Activated CD4-positive, alpha-beta T cell treated with anti-CD3 and anti-CD28 coated beads, Interleukin-2, amount 10 ng/mL, durations not matched to agents 24 days and 14 days (primary cell): ENCODE measurements around the gene GBF1. TPM values are rescaled to one million over a fixed set of nuclear protein-coding genes. Genes with fewer than 3 reads are reported as not detected.

Experiments used
- DNase-seq: peaks from one replicate; pipeline ENCODE4 v3.0.0; 2022
- H3K27ac Mint-ChIP-seq: one replicate; pipeline ENCODE4 v1.8.0; 2022; ENCODE audit warnings: mild to moderate bottlenecking, mixed read lengths
- H3K27me3 Mint-ChIP-seq: one replicate; pipeline ENCODE4 v1.8.0; 2022; ENCODE audit warnings: mixed read lengths
- H3K36me3 Mint-ChIP-seq: one replicate; pipeline ENCODE4 v1.8.0; 2022; ENCODE audit warnings: low read depth, mild to moderate bottlenecking, mixed read lengths
- H3K4me1 Mint-ChIP-seq: one replicate; pipeline ENCODE4 v1.8.0; 2021; ENCODE audit warnings: mixed read lengths
- H3K4me3 Mint-ChIP-seq: one replicate; pipeline ENCODE4 v1.8.0; 2022; ENCODE audit warnings: mild to moderate bottlenecking, moderate library complexity, mixed read lengths
- H3K9me3 Mint-ChIP-seq: one replicate; pipeline ENCODE4 v1.8.0; 2021; ENCODE audit warnings: mixed read lengths
- intact Hi-C: fragments of 100-400 bp; cut with micrococcal nuclease; formaldehyde crosslinking; loops from one replicate; pipeline ENCODE4 v1.15.1; 2023
- total RNA-seq: library from RNA; stranded (reverse); gene quantifications from 2 replicates; pipeline ENCODE4 v1.2.3, GENCODE V29; 2022

GBF1 gene
- total RNA-seq, 1 donor from 2014 or later = 47.7 TPM

- Mint-ChIP-seq H3K4me3 (no peak overlapping the region), H3K27ac (no peak overlapping the region), H3K4me1 (peaks cover 32% of the 10 kb centered on the region), H3K9me3 (no peaks in the 10 kb centered on the region), H3K27me3 (peaks cover 38% of the 10 kb centered on the region), H3K36me3 (peaks cover 1% of the 10 kb centered on the region)
- intact Hi-C loops = no loop called here
- DNase-seq = no peak
These were observed 169.4 kb downstream of the GBF1 start for GRCh38 chr10:102414749-102415148.

- no peak for DNase-seq
- H3K4me3 Mint-ChIP-seq = no peak overlapping the region
- H3K27me3 Mint-ChIP-seq = peaks cover 31% of the 10 kb centered on the region
- H3K9me3 Mint-ChIP-seq = no peaks in the 10 kb centered on the region
- no peak overlapping the region for H3K27ac Mint-ChIP-seq
- peaks cover 27% of the 10 kb centered on the region for H3K4me1 Mint-ChIP-seq
- intact Hi-C loops = no loop called here
- peaks cover 2% of the 10 kb centered on the region for H3K36me3 Mint-ChIP-seq
These were observed 171.0 kb downstream of the GBF1 start for GRCh38 chr10:102416283-102416682.

- Mint-ChIP-seq H3K9me3 (no peaks in the 10 kb centered on the region), H3K36me3 (peaks cover 2% of the 10 kb centered on the region), H3K27ac (no peak overlapping the region), H3K27me3 (peaks cover 27% of the 10 kb centered on the region), H3K4me1 (peaks cover 23% of the 10 kb centered on the region), H3K4me3 (no peak overlapping the region)
- intact Hi-C loops = no loop called here
- DNase-seq = no peak
These were observed 171.4 kb downstream of the GBF1 start for GRCh38 chr10:102416695-102417094.

DNA sequence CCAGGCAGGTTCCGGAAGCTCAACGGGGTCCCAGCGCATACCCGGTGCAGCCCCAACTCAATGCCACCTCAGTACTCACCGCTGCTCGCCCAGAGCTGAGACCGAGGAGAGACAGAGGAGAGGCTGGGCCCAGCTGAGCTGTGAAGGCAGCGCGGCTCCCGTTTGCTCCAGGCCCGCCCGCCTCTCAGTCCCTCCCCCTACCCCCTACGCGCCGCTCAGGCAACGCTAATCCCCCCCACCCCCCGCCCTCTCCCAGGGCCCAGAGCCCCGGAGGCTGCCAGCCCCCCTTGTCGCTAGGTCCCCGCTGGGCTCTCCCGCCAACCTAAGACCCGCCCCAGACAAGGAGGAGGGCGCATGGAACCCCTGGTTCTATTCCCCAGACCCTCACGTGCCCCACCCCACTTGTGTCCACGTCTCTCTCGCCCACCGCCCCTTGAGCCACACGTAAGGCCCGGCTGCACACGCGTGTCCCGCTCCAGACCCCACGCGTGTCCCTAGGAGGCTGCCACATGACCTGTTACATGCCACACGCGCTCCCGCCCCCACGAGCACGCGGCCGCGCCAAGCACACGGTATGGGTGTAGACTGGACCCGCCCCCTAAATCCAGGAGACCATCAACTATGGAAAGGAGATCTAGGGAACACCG is 173.4 kb downstream of the GBF1 start, which contains the start of gene PSD:
Gene PSD, minus strand, starts transcription at position 164 of the 647 bp plus-strand sequence. CDS start 1,747 bp downstream, outside the sequence.
- Mint-ChIP-seq H3K27ac (peak within 1 kb of the TSS; percentile 95), H3K4me3 (peak within 1 kb of the TSS; percentile 96), H3K36me3 (peaks cover 10% of the 10 kb centered on the region), H3K27me3 (peaks cover 24% of the 10 kb centered on the region), H3K4me1 (peaks cover 29% of the 10 kb centered on the region), H3K9me3 (no peaks in the 10 kb centered on the region)
- intact Hi-C loops = no loop called here
- DNase-seq = no peak

DNA sequence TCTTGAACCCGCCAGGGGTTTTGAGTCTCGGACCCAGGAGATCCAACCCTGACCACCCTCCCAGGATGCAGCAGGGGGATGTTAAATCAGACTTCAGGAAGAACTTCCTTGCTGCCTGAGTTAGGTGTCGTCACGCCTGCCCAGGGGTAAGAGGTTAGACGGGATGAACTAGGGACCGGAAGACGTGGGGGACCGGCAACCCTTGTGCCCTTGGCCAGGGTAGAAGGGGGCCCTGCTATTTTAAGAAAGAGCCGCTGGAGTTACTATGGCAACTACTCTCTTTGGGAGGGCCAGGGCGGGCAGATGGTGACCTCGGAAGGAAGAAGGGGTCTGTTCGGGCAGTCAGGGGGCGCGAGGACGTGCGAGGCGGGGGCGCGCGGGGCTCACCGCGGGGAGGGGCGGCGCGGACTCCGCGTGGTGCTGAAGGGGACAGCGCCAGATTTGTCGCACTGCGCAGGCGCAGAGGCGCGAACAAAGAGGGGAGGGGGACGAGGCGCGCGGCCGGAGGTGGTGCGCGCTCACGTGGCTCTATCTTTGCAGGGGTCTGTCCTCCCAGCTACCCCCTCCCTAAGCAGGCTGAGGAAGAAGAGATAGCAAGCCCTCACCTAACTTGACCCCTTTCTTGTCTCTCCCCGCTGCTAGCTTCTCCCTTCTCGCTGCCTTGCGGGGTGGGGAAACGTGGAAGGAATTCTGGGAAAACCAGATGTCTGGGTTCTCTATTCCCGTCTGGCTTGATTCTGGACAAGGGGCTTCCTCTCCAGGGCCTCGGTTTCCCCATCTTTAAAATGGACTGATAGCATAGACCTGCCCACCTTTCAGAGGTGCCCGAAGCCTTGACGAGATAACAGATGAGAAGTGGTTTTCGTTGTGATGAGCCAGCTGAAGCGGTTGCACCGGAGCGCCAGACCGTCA is 174.2 kb downstream of the GBF1 start:
- Mint-ChIP-seq H3K36me3 (peaks cover 12% of the 10 kb centered on the region), H3K4me3 (peak overlapping the region; percentile 96), H3K27ac (peak overlapping the region; percentile 95), H3K4me1 (peaks cover 26% of the 10 kb centered on the region), H3K9me3 (no peaks in the 10 kb centered on the region), H3K27me3 (peaks cover 21% of the 10 kb centered on the region)
- peak; percentile 96 for DNase-seq
- intact Hi-C loops = loop anchor here (1.0 kb wide), 1 partner anchor 267 kb away; the partner anchor contains the start of gene NOLC1

DNA sequence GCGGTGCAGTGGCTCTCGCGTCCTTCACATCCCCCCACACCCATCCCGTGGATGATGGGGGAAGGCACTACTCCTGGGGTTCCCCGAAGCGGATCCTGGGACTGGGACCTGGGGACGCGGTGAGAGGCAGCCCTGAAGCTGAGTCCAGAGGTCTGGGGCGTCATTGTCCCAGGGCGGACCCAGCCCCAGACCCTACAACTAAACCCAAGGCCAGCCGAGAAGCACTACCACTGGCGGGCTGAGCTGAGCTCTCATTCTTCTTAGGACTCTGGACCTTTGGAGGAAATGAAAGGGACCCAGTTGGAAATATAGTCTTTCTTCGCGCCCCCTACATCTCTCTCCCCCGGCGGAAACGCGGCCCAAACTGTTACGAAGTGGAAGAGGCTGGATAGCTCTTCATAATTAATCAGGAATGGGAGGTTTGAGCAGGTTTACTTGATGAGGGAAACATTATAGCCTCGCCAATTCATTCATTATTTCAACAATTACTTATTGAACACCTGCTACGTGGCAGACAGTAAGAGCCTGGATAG is 174.9 kb downstream of the GBF1 start:
- peaks cover 21% of the 10 kb centered on the region for H3K27me3 Mint-ChIP-seq
- peak overlapping the region; percentile 96 for H3K4me3 Mint-ChIP-seq
- DNase-seq = peak; percentile 75
- H3K4me1 Mint-ChIP-seq = peaks cover 26% of the 10 kb centered on the region
- intact Hi-C loops = loop anchor here (1.0 kb wide), 1 partner anchor 268 kb away; the partner anchor contains the start of gene NOLC1
- peaks cover 14% of the 10 kb centered on the region for H3K36me3 Mint-ChIP-seq
- no peaks in the 10 kb centered on the region for H3K9me3 Mint-ChIP-seq
- H3K27ac Mint-ChIP-seq = peak overlapping the region; percentile 95

GRCh38 chr10:102420714-102421506 is 175.6 kb downstream of the GBF1 start, which contains the start of gene FBXL15:
TSS of gene FBXL15 (plus strand) at chr10:102420836. CDS start at chr10:102421130, 294 bp downstream.
- peaks cover 26% of the 10 kb centered on the region for H3K4me1 Mint-ChIP-seq
- peak within 1 kb of the TSS; percentile 95 for H3K27ac Mint-ChIP-seq
- peak within 1 kb of the TSS; percentile 96 for H3K4me3 Mint-ChIP-seq
- intact Hi-C loops = loop anchor here (1.0 kb wide), 6 partner anchors 11 to 269 kb away; partner anchors contain the start of genes ACTR1A, CUEDC2 and NOLC1
- H3K36me3 Mint-ChIP-seq = peaks cover 17% of the 10 kb centered on the region
- H3K9me3 Mint-ChIP-seq = no peaks in the 10 kb centered on the region
- H3K27me3 Mint-ChIP-seq = peaks cover 21% of the 10 kb centered on the region
- DNase-seq = peak; percentile 99

DNA sequence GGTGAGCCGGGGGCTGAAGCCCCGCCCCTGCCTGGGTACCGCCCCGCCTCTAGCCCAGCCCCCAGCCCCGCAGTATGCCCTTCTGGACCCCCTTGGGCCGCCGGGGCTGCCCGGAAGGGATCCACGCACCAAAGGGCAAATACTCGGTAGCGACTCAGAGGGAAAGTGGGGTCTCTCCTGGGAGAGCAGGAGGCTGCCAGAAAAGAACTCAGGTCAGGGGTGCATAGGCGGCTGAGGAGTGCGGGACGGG is 176.1 kb downstream of the GBF1 start:
- H3K9me3 Mint-ChIP-seq = no peaks in the 10 kb centered on the region
- intact Hi-C loops = loop anchor here (1.0 kb wide), 5 partner anchors 11 to 81 kb away; partner anchors contain the start of genes ACTR1A and CUEDC2
- H3K4me3 Mint-ChIP-seq = peak overlapping the region; percentile 96
- no peak for DNase-seq
- H3K4me1 Mint-ChIP-seq = peaks cover 26% of the 10 kb centered on the region
- H3K27ac Mint-ChIP-seq = peak overlapping the region; percentile 95
- peaks cover 17% of the 10 kb centered on the region for H3K36me3 Mint-ChIP-seq
- peaks cover 18% of the 10 kb centered on the region for H3K27me3 Mint-ChIP-seq

DNA sequence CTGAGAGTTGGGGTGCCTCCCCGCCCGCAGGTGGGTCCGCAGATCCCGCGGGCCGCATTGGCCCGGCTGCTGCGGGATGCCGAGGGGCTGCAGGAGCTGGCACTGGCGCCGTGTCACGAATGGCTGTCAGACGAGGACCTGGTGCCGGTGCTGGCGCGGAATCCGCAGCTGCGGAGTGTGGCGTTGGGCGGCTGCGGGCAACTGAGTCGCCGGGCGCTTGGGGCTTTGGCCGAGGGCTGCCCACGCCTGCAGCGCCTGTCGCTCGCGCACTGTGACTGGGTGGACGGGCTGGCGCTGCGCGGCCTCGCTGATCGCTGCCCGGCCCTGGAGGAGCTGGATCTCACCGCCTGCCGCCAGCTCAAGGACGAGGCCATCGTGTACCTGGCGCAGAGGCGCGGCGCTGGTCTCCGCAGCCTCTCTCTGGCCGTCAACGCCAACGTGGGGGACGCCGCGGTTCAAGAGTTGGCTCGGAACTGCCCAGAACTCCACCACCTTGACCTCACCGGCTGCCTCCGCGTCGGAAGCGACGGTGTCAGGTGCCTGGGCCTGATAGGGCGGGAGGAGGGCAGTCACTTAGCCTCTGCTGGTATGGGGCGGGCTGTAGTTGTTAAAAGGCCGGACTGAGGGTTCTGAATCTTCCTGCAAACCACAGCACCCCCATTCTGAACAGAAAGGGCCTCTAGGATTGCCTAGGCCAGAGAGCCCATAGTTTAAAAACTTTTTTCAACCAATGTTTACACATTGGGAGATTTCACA is 176.6 kb downstream of the GBF1 start:
- peak overlapping the region; percentile 95 for H3K27ac Mint-ChIP-seq
- H3K9me3 Mint-ChIP-seq = no peaks in the 10 kb centered on the region
- intact Hi-C loops = loop anchor here (1.0 kb wide), 6 partner anchors 10 to 80 kb away; partner anchors contain the start of genes ACTR1A and CUEDC2
- peak overlapping the region; percentile 96 for H3K4me3 Mint-ChIP-seq
- H3K4me1 Mint-ChIP-seq = peaks cover 26% of the 10 kb centered on the region
- peaks cover 18% of the 10 kb centered on the region for H3K27me3 Mint-ChIP-seq
- DNase-seq = peak; percentile 75
- H3K36me3 Mint-ChIP-seq = peaks cover 17% of the 10 kb centered on the region

DNA sequence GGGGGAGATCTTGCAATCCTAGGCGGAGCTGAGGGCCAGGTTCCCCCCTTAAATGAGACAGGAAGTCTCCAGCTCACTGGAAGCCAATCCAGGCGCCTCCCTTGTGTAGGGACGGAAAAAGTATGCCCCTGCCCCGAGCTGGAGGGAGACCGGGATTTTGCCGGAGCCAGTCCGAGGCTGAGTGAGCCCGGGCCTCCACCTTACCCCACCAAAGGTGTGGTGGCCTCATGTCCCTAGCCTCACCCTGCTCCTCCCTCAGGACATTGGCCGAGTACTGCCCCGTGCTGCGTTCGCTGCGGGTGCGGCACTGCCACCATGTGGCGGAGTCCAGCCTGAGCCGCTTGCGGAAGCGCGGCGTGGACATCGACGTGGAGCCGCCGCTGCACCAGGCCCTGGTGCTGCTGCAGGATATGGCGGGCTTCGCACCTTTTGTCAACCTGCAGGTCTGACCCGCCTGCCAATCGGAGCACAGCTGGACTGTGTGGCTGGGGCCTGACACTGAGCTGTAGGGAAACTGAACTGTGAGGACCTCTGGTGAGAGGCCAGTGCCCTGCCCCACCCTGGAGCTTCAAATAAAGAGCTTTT is 177.3 kb downstream of the GBF1 start:
- peaks cover 24% of the 10 kb centered on the region for H3K36me3 Mint-ChIP-seq

GRCh38 chr10:102423372-102423968 is 178.1 kb downstream of the GBF1 start:
- Mint-ChIP-seq H3K9me3 (no peaks in the 10 kb centered on the region), H3K4me1 (peaks cover 34% of the 10 kb centered on the region), H3K27ac (no peak overlapping the region), H3K27me3 (peaks cover 5% of the 10 kb centered on the region), H3K36me3 (peaks cover 25% of the 10 kb centered on the region), H3K4me3 (peak overlapping the region; percentile 66)
- no peak for DNase-seq
- intact Hi-C loops = no loop called here

More for the DNA sequence above, 177.3 kb downstream of the GBF1 start:
- intact Hi-C loops = loop anchor here (1.0 kb wide), 1 partner anchor 57 kb away; no protein-coding TSS in a partner anchor
- Mint-ChIP-seq H3K27ac (peak overlapping the region; percentile 67), H3K4me1 (peaks cover 33% of the 10 kb centered on the region), H3K9me3 (no peaks in the 10 kb centered on the region), H3K4me3 (peak overlapping the region; percentile 96), H3K27me3 (peaks cover 13% of the 10 kb centered on the region)
- DNase-seq = peak; percentile 89

DNA sequence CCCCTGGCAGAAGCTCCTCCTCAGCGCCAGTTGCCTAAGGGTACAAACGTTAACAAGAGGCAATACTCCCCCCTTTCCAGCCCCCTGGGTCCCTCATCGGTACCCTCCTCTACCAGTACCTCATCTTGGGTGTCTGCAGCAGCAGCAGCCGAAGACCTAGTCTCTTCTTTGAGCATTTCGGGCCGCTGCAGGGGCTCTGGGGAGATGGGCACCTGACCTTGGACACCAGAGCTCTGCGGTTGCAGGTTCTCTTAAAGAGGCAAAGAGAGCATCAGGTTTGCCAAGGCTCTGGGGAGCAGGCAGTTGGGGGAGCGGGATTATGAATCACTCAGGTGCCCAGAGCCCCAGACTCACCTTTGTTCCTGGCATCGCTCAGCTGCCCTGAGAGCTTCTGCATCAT is 178.8 kb downstream of the GBF1 start:
- Mint-ChIP-seq H3K9me3 (no peaks in the 10 kb centered on the region), H3K4me3 (no peak overlapping the region), H3K4me1 (peaks cover 30% of the 10 kb centered on the region), H3K36me3 (peaks cover 25% of the 10 kb centered on the region), H3K27ac (no peak overlapping the region), H3K27me3 (peaks cover under 1% of the 10 kb centered on the region)
- DNase-seq = no peak
- intact Hi-C loops = no loop called here
